Neural progenitor cell (in vitro differentiated cells): ENCODE data around the gene RYR3. TPM values are rescaled to one million over a fixed set of nuclear protein-coding genes. Genes with fewer than 3 reads are reported as not detected.

Experiments used
- DNase-seq: peaks from one replicate; pipeline ENCODE4 v3.0.0-alpha.2; 2016; ENCODE audit warnings: low spot score
- H2AFZ ChIP-seq: fragments of 200-600 bp; sonication (generic); replicated peaks from 2 replicates; pipeline ENCODE4 v1.6.1; 2016; ENCODE audit warnings: antibody characterized with exemption
- H3F3A ChIP-seq: fragments of 200-600 bp; sonication (generic); 2 replicates; pipeline ENCODE4 v1.6.1; 2016; ENCODE audit warnings: antibody characterized with exemption, low read depth
- H3K27ac ChIP-seq: fragments of 200-600 bp; sonication (generic); 2 replicates; pipeline ENCODE4 v1.5.1; 2016; ENCODE audit warnings: mild to moderate bottlenecking
- H3K27me3 ChIP-seq: fragments of 200-600 bp; sonication (generic); 2 replicates; pipeline ENCODE4 v1.6.1; 2016; ENCODE audit warnings: mild to moderate bottlenecking, moderate library complexity
- H3K36me3 ChIP-seq: fragments of 200-600 bp; sonication (generic); 2 replicates; pipeline ENCODE4 v1.5.1; 2016
- H3K4me1 ChIP-seq: fragments of 200-600 bp; sonication (generic); 2 replicates; pipeline ENCODE4 v1.6.1; 2016; ENCODE audit warnings: mixed run types
- H3K4me2 ChIP-seq: fragments of 200-600 bp; sonication (generic); 2 replicates; pipeline ENCODE4 v1.6.1; 2016
- H3K4me3 ChIP-seq: fragments of 200-600 bp; sonication (generic); 2 replicates; pipeline ENCODE4 v1.5.1; 2016
- H3K79me2 ChIP-seq: fragments of 200-600 bp; sonication (generic); 2 replicates; pipeline ENCODE4 v1.6.1; 2016; ENCODE audit warnings: low read depth
- H3K9ac ChIP-seq: fragments of 200-600 bp; sonication (generic); 2 replicates; pipeline ENCODE4 v1.6.1; 2016
- H3K9me3 ChIP-seq: fragments of 200-600 bp; sonication (generic); 2 replicates; pipeline ENCODE4 v1.5.1; 2016; ENCODE audit warnings: low read depth
- H4K20me1 ChIP-seq: fragments of 200-600 bp; sonication (generic); 2 replicates; pipeline ENCODE4 v1.6.1; 2016; ENCODE audit warnings: low read depth
- H3K27ac Mint-ChIP-seq: 3 replicates; pipeline ENCODE4 v1.8.0; 2021; ENCODE audit warnings: mixed read lengths
- H3K27me3 Mint-ChIP-seq: 2 replicates; pipeline ENCODE4 v1.8.0; 2022; ENCODE audit warnings: low read depth, mild to moderate bottlenecking, inconsistent platforms, moderate library complexity, mixed read lengths; ENCODE audit not compliant: insufficient read depth
- H3K36me3 Mint-ChIP-seq: 3 replicates; pipeline ENCODE4 v1.8.0; 2021; ENCODE audit warnings: mixed read lengths
- H3K4me1 Mint-ChIP-seq: 3 replicates; pipeline ENCODE4 v1.8.0; 2021; ENCODE audit warnings: mixed read lengths
- H3K4me3 Mint-ChIP-seq: 3 replicates; pipeline ENCODE4 v1.8.0; 2021; ENCODE audit warnings: mild to moderate bottlenecking, moderate library complexity, mixed read lengths
- H3K9me3 Mint-ChIP-seq: 3 replicates; pipeline ENCODE4 v1.8.0; 2020; ENCODE audit warnings: mixed read lengths
- CTCF ChIP-seq: fragments of 200-600 bp; sonication (generic); IDR thresholded peaks from 2 replicates; pipeline ENCODE4 v1.5.1; 2017; ENCODE audit warnings: antibody characterized with exemption, mild to moderate bottlenecking
- EZH2 ChIP-seq: fragments of 200-600 bp; sonication (generic); IDR thresholded peaks from 2 replicates; pipeline ENCODE4 v1.6.1; 2017; ENCODE audit warnings: antibody characterized with exemption, mild to moderate bottlenecking, moderate library complexity
- EZH2phosphoT487 ChIP-seq: fragments of 200-600 bp; sonication (generic); IDR thresholded peaks from 2 replicates; pipeline ENCODE4 v1.6.1; 2017; ENCODE audit warnings: antibody characterized with exemption
- total RNA-seq: library from RNA; depleted of rRNA; stranded (reverse); fragments of >200 nt; gene quantifications from 2 replicates; pipeline ENCODE4 v1.2.3, GENCODE V29; 2015; ENCODE audit warnings: low replicate concordance

The RYR3 gene
- total RNA-seq, 1 donor from 2014 or later = 2.1 TPM

GRCh38 chr15:33278816-33279612 is 31.8 kb upstream of the RYR3 start:
- Mint-ChIP-seq H3K4me3 (no peak overlapping the region), H3K27me3 (peaks cover 2% of the 10 kb centered on the region), H3K27ac (no peak overlapping the region), H3K4me1 (no peaks in the 10 kb centered on the region), H3K36me3 (no peaks in the 10 kb centered on the region), H3K9me3 (peaks cover 2% of the 10 kb centered on the region)
- Histone ChIP-seq H3K79me2 (no peaks in the 10 kb centered on the region), H3K36me3 (no peaks in the 10 kb centered on the region), H3K4me1 (no peaks in the 10 kb centered on the region), H3F3A (no peaks in the 10 kb centered on the region), H2AFZ (no peak overlapping the region), H3K27ac (no peak overlapping the region), H4K20me1 (no peaks in the 10 kb centered on the region), H3K27me3 (no peaks in the 10 kb centered on the region), H3K9me3 (no peaks in the 10 kb centered on the region), H3K9ac (no peak overlapping the region), H3K4me3 (no peak overlapping the region), H3K4me2 (no peak overlapping the region)
- TF ChIP-seq EZH2 (no peak), EZH2phosphoT487 (no peak), CTCF (no peak)
- no peak for DNase-seq

GRCh38 chr15:33279613-33280205 is 31.1 kb upstream of the RYR3 start:
- H3K36me3 ChIP-seq = no peaks in the 10 kb centered on the region
- no peaks in the 10 kb centered on the region for H3K9me3 ChIP-seq
- Mint-ChIP-seq H3K27me3 (peaks cover 2% of the 10 kb centered on the region), H3K9me3 (no peaks in the 10 kb centered on the region), H3K36me3 (no peaks in the 10 kb centered on the region), H3K4me1 (no peaks in the 10 kb centered on the region), H3K4me3 (no peak overlapping the region), H3K27ac (no peak overlapping the region)
- no peak overlapping the region for H3K4me3 ChIP-seq
- no peak overlapping the region for H2AFZ ChIP-seq
- H3K4me1 ChIP-seq = no peaks in the 10 kb centered on the region
- no peaks in the 10 kb centered on the region for H4K20me1 ChIP-seq
- H3K27me3 ChIP-seq = no peaks in the 10 kb centered on the region
- H3K79me2 ChIP-seq = no peaks in the 10 kb centered on the region
- H3F3A ChIP-seq = no peaks in the 10 kb centered on the region
- TF ChIP-seq EZH2phosphoT487 (no peak), EZH2 (no peak), CTCF (no peak)
- DNase-seq = no peak
- no peak overlapping the region for H3K9ac ChIP-seq
- no peak overlapping the region for H3K27ac ChIP-seq
- no peak overlapping the region for H3K4me2 ChIP-seq

GRCh38 chr15:33282226-33283020 is 28.3 kb upstream of the RYR3 start:
- Histone ChIP-seq H2AFZ (no peak overlapping the region), H3K4me2 (no peak overlapping the region), H3K79me2 (no peaks in the 10 kb centered on the region), H3K9me3 (no peaks in the 10 kb centered on the region), H3K36me3 (no peaks in the 10 kb centered on the region), H3K9ac (no peak overlapping the region), H3F3A (no peaks in the 10 kb centered on the region), H3K27me3 (no peaks in the 10 kb centered on the region), H3K4me1 (no peaks in the 10 kb centered on the region), H3K27ac (no peak overlapping the region), H4K20me1 (no peaks in the 10 kb centered on the region), H3K4me3 (no peak overlapping the region)
- TF ChIP-seq EZH2 (no peak), CTCF (no peak), EZH2phosphoT487 (no peak)
- Mint-ChIP-seq H3K27ac (no peak overlapping the region), H3K27me3 (peaks cover 4% of the 10 kb centered on the region), H3K4me1 (no peaks in the 10 kb centered on the region), H3K36me3 (no peaks in the 10 kb centered on the region), H3K9me3 (no peaks in the 10 kb centered on the region), H3K4me3 (no peak overlapping the region)
- DNase-seq = no peak
